ENCODE data around the gene WIPF1.

DNA sequence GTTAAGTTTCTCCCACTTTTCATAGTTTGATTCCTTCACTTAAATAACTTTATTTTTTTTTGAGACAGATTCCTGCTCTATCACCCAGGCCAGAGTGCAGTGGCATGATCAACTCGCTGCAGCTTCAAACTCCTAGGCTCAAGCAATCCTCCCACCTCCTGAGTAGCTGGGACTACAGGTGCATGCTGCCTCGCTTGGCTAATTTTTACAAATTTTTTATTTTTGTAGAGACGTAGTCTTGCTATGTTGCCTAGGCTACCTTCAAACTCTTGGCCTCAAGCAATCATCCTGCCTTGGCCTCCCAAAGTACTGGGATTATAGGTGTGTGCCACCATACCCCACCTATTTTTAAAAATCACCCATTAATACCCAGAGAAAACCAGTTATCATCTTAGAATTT is 14.2 kb upstream of the WIPF1 start:
- TF ChIP-seq, protein P1, sequence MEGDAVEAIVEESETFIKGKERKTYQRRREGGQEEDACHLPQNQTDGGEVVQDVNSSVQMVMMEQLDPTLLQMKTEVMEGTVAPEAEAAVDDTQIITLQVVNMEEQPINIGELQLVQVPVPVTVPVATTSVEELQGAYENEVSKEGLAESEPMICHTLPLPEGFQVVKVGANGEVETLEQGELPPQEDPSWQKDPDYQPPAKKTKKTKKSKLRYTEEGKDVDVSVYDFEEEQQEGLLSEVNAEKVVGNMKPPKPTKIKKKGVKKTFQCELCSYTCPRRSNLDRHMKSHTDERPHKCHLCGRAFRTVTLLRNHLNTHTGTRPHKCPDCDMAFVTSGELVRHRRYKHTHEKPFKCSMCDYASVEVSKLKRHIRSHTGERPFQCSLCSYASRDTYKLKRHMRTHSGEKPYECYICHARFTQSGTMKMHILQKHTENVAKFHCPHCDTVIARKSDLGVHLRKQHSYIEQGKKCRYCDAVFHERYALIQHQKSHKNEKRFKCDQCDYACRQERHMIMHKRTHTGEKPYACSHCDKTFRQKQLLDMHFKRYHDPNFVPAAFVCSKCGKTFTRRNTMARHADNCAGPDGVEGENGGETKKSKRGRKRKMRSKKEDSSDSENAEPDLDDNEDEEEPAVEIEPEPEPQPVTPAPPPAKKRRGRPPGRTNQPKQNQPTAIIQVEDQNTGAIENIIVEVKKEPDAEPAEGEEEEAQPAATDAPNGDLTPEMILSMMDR (IDR thresholded peaks at IDR 0.05) = no peak
- TF ChIP-seq POLR2AphosphoS5 (IDR thresholded peaks at IDR 0.05) = no peak
- no peak for TF ChIP-seq POLR2A (IDR thresholded peaks at IDR 0.05)
